ENCODE data around the gene PIK3CD. TPM values are rescaled to one million over a fixed set of nuclear protein-coding genes. Genes with fewer than 3 reads are reported as not detected.

PIK3CD gene
- total and polyA plus RNA-seq, 2 of the 8 experiments (the other 6 are each of a cell fraction or from before 2014, with no cell fraction given): 20.6 to 24.1 TPM

DNA sequence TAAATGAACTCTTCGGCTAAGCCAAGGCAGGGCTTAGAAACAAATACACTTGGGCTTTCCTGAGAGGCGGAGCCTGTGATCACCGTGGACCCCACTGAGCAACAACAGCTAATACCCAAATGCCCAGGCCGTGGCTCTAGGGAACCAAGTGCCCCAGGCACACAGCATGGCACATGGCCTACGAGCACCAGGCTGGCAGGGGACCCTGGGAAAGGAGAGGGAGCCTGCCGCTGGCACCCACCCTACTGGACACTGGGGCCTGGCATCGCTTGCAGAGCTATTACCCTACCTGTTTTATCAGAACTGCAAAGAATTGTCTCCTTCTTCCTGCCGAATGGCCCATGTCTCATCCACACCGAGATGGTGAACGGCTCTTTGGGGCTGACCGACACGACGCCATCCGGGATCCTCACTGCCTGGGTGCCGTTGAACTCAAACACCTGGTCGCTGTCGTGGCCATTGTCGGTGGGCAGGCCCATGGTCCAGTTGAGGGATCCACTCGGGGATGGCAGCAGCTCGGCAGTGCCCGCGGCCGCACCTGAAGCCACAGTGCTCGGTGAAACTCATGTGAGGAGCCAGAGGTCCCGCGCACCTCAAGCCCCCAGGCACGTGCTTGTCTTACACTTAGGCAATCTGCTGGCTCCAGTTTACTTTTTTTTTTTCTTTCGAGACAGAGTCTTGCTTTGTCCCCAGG is 92.7 kb downstream of the PIK3CD start:
- Histone ChIP-seq H4K91ac (replicated peaks; ENCODE audit: insufficient read length, low read length) (no peak overlapping the region), H2AK5ac (ENCODE audit: low read depth, low read length) (no peak overlapping the region), H3K9ac (replicated peaks in 1 of 4; ENCODE audit: extremely low read depth in 1 of 4, low read depth in 3 of 4, low read length in 3 of 4) (no peak overlapping the region), H3K9me3 (ENCODE audit: insufficient read depth in 2 of 2, low read depth in 1 of 2, low read length in 1 of 2) (no peaks in the 10 kb centered on the region), H2BK20ac (ENCODE audit: low read length) (no peak overlapping the region), H3K18ac (ENCODE audit: extremely low read depth, low read length) (no peak overlapping the region), H2BK120ac (replicated peaks; ENCODE audit: low read depth, low read length) (no peak overlapping the region), H3K4me2 (ENCODE audit: insufficient read depth in 1 of 2, low read depth in 2 of 2, low read length in 2 of 2) (no peak overlapping the region), H4K8ac (ENCODE audit: extremely low read depth, insufficient read depth, low read length) (no peak overlapping the region; the same call in 1 of the 2 replicates), H3K56ac (replicated peaks; ENCODE audit: insufficient read length, low read depth, low read length) (peak overlapping the region; percentile 59), H2BK15ac (ENCODE audit: low read length) (no peak overlapping the region), H3K23ac (ENCODE audit: insufficient read length) (no peak overlapping the region), H3K27ac (ENCODE audit: low read depth, low read length) (no peak overlapping the region), H3K36me3 (ENCODE audit: control insufficient read depth in 2 of 4, insufficient read depth in 4 of 4, low read length in 3 of 4) (peaks cover 21 to 55% (median 38%) of the 10 kb centered on the region in 4 experiments; a peak in 7 of 8 replicates), H3K27me3 (replicated peaks in 1 of 4; ENCODE audit: control insufficient read depth in 3 of 4, extremely low read depth in 1 of 4, insufficient read depth in 3 of 4, low read length in 3 of 4) (no peaks in the 10 kb centered on the region), H2BK12ac (ENCODE audit: low read depth, low read length) (no peak overlapping the region), H3K4ac (replicated peaks; ENCODE audit: insufficient read length, low read depth, low read length) (no peak overlapping the region), H3K4me1 (replicated peaks in 1 of 4; ENCODE audit: control insufficient read depth in 3 of 4, insufficient read depth in 4 of 4, low read length in 3 of 4) (no peaks in the 10 kb centered on the region), H3K4me3 (ENCODE audit: extremely low read depth in 1 of 4, insufficient read depth in 2 of 4, low read depth in 3 of 4, low read length in 4 of 4) (no peak overlapping the region), H3K14ac (ENCODE audit: insufficient read length) (no peak overlapping the region), H2BK5ac (ENCODE audit: low read depth, low read length) (no peak overlapping the region), H4K20me1 (replicated peaks in 1 of 2; ENCODE audit: control insufficient read depth in 1 of 2, insufficient read depth in 2 of 2, low read length in 2 of 2) (peaks cover 0 to 2% of the 10 kb centered on the region in 2 experiments), H3K23me2 (ENCODE audit: low read depth, low read length) (no peaks in the 10 kb centered on the region), H3K79me1 (ENCODE audit: low read depth, low read length) (no peaks in the 10 kb centered on the region; the same call in 1 of the 2 replicates), H2AFZ (ENCODE audit: low read length) (no peak overlapping the region), H4K5ac (ENCODE audit: insufficient read length, low read depth, low read length) (no peak overlapping the region), H3K79me2 (ENCODE audit: control insufficient read depth in 1 of 2, insufficient read depth in 2 of 2, low read length in 2 of 2) (no peaks in the 10 kb centered on the region)
- CTCF ChIA-PET (ENCODE audit: partially characterized antibody): interaction anchor here (0.8 to 1.9 kb wide), 5 partner anchors 18 to 122 kb away, joined by 3 to 4 read pairs (median 4); no protein-coding TSS in a partner anchor
- DNase-seq (ENCODE audit: low read depth in 1 of 2, low spot score in 2 of 2) (no peak), FAIRE-seq (no peak)
- TF ChIP-seq BCL11A (IDR thresholded peaks at IDR 0.05; ENCODE audit: low read depth in 2 of 2, low read length in 2 of 2) (no peak), SIN3A (conservative IDR thresholded peaks at IDR 0.05 in 1 of 2, IDR thresholded peaks at IDR 0.05 in 1 of 2; ENCODE audit: low read depth in 1 of 2, low read length in 2 of 2) (no peak)
- POLR2A ChIA-PET (ENCODE audit: partially characterized antibody): no interaction called here
- WGBS, 2 experiments (ENCODE audit: extremely low coverage in 1 of 2, insufficient coverage in 1 of 2, insufficient read length in 1 of 2, insufficient replicate concordance in 2 of 2, low coverage in 1 of 2, low lambda C conversion rate in 2 of 2, missing lambda C conversion rate in 1 of 2): 95% methylated on average over 24 of the region's 28 CpGs; no CpG with 5 or more reads in 1 of the 2 experiments

Measured in H1 (cell line).